Measurements from ENCODE around the gene ABHD6.
"Not testable (repeated sequence)": the region's sequence is repeated elsewhere in the genome, so short reads cannot be mapped to it uniquely, and the experiment has no call there.

Gene ABHD6

GRCh38 chr3:58222161-58222724, 15.3 kb upstream of the ABHD6 start:
- CTCF ChIA-PET = no interaction called here

GRCh38 chr3:58223855-58224254, 13.7 kb upstream of the ABHD6 start:
- DNase-seq (ENCODE audit: extremely low spot score) = no peak
- TF ChIP-seq SUZ12 (IDR thresholded peaks at IDR 0.05) (no peak), L3MBTL2 (conservative IDR thresholded peaks at IDR 0.05) (no peak), SP1 (IDR thresholded peaks at IDR 0.05) (no peak), FOXM1 (IDR thresholded peaks at IDR 0.05; ENCODE audit: borderline replicate concordance) (no peak), FOXK2 (IDR thresholded peaks at IDR 0.05) (no peak), ARNT (IDR thresholded peaks at IDR 0.05) (no peak), BHLHE40 (IDR thresholded peaks at IDR 0.05; ENCODE audit: borderline replicate concordance) (no peak), FOXA1 (IDR thresholded peaks at IDR 0.05) (no peak), ELF4 (IDR thresholded peaks at IDR 0.05) (no peak), HDGF (IDR thresholded peaks at IDR 0.05; ENCODE audit: borderline replicate concordance) (no peak), LEF1 (IDR thresholded peaks at IDR 0.05; ENCODE audit: borderline replicate concordance) (no peak), TARDBP (IDR thresholded peaks at IDR 0.05) (no peak)
- ChIA-PET CTCF (no interaction called here), POLR2A (no interaction called here)

More at GRCh38 chr3:58222161-58222724, 15.3 kb upstream of the ABHD6 start:
- TF ChIP-seq L3MBTL2 (conservative IDR thresholded peaks at IDR 0.05) (no peak), SUZ12 (IDR thresholded peaks at IDR 0.05) (no peak), HDGF (IDR thresholded peaks at IDR 0.05; ENCODE audit: borderline replicate concordance) (no peak), TARDBP (IDR thresholded peaks at IDR 0.05) (no peak), ARNT (IDR thresholded peaks at IDR 0.05) (no peak), FOXM1 (IDR thresholded peaks at IDR 0.05; ENCODE audit: borderline replicate concordance) (no peak), BHLHE40 (IDR thresholded peaks at IDR 0.05; ENCODE audit: borderline replicate concordance) (no peak), SP1 (IDR thresholded peaks at IDR 0.05) (no peak), ELF4 (IDR thresholded peaks at IDR 0.05) (no peak), CTBP1 (IDR thresholded peaks at IDR 0.05; ENCODE audit: borderline replicate concordance) (no peak), PKNOX1 (IDR thresholded peaks at IDR 0.05) (no peak), NFRKB (IDR thresholded peaks at IDR 0.05) (no peak), LEF1 (IDR thresholded peaks at IDR 0.05; ENCODE audit: borderline replicate concordance) (no peak), FOXA1 (IDR thresholded peaks at IDR 0.05) (no peak), ZNF384 (IDR thresholded peaks at IDR 0.05) (no peak), FOXK2 (IDR thresholded peaks at IDR 0.05) (no peak)
- no peak for DNase-seq (ENCODE audit: extremely low spot score)
- POLR2A ChIA-PET = no interaction called here

- DNase-seq (ENCODE audit: extremely low spot score); CTCF ChIA-PET; POLR2A ChIA-PET: not testable (repeated sequence)
Measured at GRCh38 chr3:58227933-58228332, 9.7 kb upstream of the ABHD6 start.

GRCh38 chr3:58230876-58231552, 6.6 kb upstream of the ABHD6 start:
- DNase-seq (ENCODE audit: extremely low spot score) = no peak
- ChIA-PET POLR2A (no interaction called here), CTCF (interaction anchor here (0.6 to 0.7 kb wide), 2 partner anchors 9 to 1046 kb away, joined by 3 to 4 read pairs; no protein-coding TSS in a partner anchor)
- TF ChIP-seq L3MBTL2 (conservative IDR thresholded peaks at IDR 0.05) = no peak
- no peak for TF ChIP-seq TARDBP (IDR thresholded peaks at IDR 0.05)
- no peak for TF ChIP-seq SUZ12 (IDR thresholded peaks at IDR 0.05)
- TF ChIP-seq HDGF (IDR thresholded peaks at IDR 0.05; ENCODE audit: borderline replicate concordance) = no peak
- TF ChIP-seq NFRKB (IDR thresholded peaks at IDR 0.05) = no peak
- no peak for TF ChIP-seq BHLHE40 (IDR thresholded peaks at IDR 0.05; ENCODE audit: borderline replicate concordance)
- TF ChIP-seq ZNF384 (IDR thresholded peaks at IDR 0.05) = no peak
- TF ChIP-seq CTBP1 (IDR thresholded peaks at IDR 0.05; ENCODE audit: borderline replicate concordance) = no peak
- TF ChIP-seq SP1 (IDR thresholded peaks at IDR 0.05) = no peak
- TF ChIP-seq FOXK2 (IDR thresholded peaks at IDR 0.05) = no peak
- no peak for TF ChIP-seq PKNOX1 (IDR thresholded peaks at IDR 0.05)
- TF ChIP-seq FOXA1 (IDR thresholded peaks at IDR 0.05) = no peak
- no peak for TF ChIP-seq ARNT (IDR thresholded peaks at IDR 0.05)
- no peak for TF ChIP-seq LEF1 (IDR thresholded peaks at IDR 0.05; ENCODE audit: borderline replicate concordance)
- TF ChIP-seq FOXM1 (IDR thresholded peaks at IDR 0.05; ENCODE audit: borderline replicate concordance) = no peak
- no peak for TF ChIP-seq ELF4 (IDR thresholded peaks at IDR 0.05)

GRCh38 chr3:58231666-58232065, 5.9 kb upstream of the ABHD6 start:
- TF ChIP-seq HDGF (IDR thresholded peaks at IDR 0.05; ENCODE audit: borderline replicate concordance) = no peak
- TF ChIP-seq ARNT (IDR thresholded peaks at IDR 0.05) = no peak
- TF ChIP-seq LEF1 (IDR thresholded peaks at IDR 0.05; ENCODE audit: borderline replicate concordance) = no peak
- TF ChIP-seq BHLHE40 (IDR thresholded peaks at IDR 0.05; ENCODE audit: borderline replicate concordance) = no peak
- no peak for TF ChIP-seq ELF4 (IDR thresholded peaks at IDR 0.05)
- no peak for TF ChIP-seq ZNF384 (IDR thresholded peaks at IDR 0.05)
- TF ChIP-seq FOXK2 (IDR thresholded peaks at IDR 0.05) = no peak
- no peak for TF ChIP-seq FOXM1 (IDR thresholded peaks at IDR 0.05; ENCODE audit: borderline replicate concordance)
- no peak for TF ChIP-seq L3MBTL2 (conservative IDR thresholded peaks at IDR 0.05)
- TF ChIP-seq CTBP1 (IDR thresholded peaks at IDR 0.05; ENCODE audit: borderline replicate concordance) = no peak
- no peak for TF ChIP-seq TARDBP (IDR thresholded peaks at IDR 0.05)
- TF ChIP-seq NFRKB (IDR thresholded peaks at IDR 0.05) = no peak
- no peak for TF ChIP-seq SP1 (IDR thresholded peaks at IDR 0.05)
- TF ChIP-seq SUZ12 (IDR thresholded peaks at IDR 0.05) = no peak
- TF ChIP-seq PKNOX1 (IDR thresholded peaks at IDR 0.05) = no peak
- TF ChIP-seq FOXA1 (IDR thresholded peaks at IDR 0.05) = no peak
- POLR2A ChIA-PET = no interaction called here
- CTCF ChIA-PET = no interaction called here
- DNase-seq (ENCODE audit: extremely low spot score) = no peak
